ENCODE data around the gene SLC44A3. TPM values are rescaled to one million over a fixed set of nuclear protein-coding genes. Genes with fewer than 3 reads are reported as not detected.

SLC44A3 gene
- polyA plus RNA-seq, 6 donors from 2014 or later = not detected

GRCh38 chr1:94805912-94806311 is 14.2 kb upstream of the SLC44A3 start:
- Mint-ChIP-seq H3K4me3 (peak overlapping the region in 1 of 8 donors; percentile 4), H3K27me3 (peaks cover 1 to 17% (median 4%) of the 10 kb centered on the region in 3 donors), H3K27ac (peak overlapping the region in 2 of 6 donors; percentile 3 to 56), H3K4me1 (peaks cover 7 to 9% (median 7%) of the 10 kb centered on the region in 3 donors), H3K9me3 (no peaks in the 10 kb centered on the region), H3K36me3 (no peaks in the 10 kb centered on the region)
- ATAC-seq (ENCODE audit: low read depth in 2 of 2) (peak; percentile 62 to 69), DNase-seq (peak; percentile 56)

GRCh38 chr1:94806441-94806871 is 13.7 kb upstream of the SLC44A3 start:
- Mint-ChIP-seq H3K27me3 (peaks cover 4 to 22% (median 6%) of the 10 kb centered on the region in 3 donors), H3K9me3 (no peaks in the 10 kb centered on the region), H3K27ac (no peak overlapping the region), H3K36me3 (no peaks in the 10 kb centered on the region), H3K4me1 (peaks cover 6 to 9% (median 7%) of the 10 kb centered on the region in 3 donors), H3K4me3 (no peak overlapping the region)
- ATAC-seq (ENCODE audit: low read depth in 2 of 2) (no peak), DNase-seq (no peak)

DNA sequence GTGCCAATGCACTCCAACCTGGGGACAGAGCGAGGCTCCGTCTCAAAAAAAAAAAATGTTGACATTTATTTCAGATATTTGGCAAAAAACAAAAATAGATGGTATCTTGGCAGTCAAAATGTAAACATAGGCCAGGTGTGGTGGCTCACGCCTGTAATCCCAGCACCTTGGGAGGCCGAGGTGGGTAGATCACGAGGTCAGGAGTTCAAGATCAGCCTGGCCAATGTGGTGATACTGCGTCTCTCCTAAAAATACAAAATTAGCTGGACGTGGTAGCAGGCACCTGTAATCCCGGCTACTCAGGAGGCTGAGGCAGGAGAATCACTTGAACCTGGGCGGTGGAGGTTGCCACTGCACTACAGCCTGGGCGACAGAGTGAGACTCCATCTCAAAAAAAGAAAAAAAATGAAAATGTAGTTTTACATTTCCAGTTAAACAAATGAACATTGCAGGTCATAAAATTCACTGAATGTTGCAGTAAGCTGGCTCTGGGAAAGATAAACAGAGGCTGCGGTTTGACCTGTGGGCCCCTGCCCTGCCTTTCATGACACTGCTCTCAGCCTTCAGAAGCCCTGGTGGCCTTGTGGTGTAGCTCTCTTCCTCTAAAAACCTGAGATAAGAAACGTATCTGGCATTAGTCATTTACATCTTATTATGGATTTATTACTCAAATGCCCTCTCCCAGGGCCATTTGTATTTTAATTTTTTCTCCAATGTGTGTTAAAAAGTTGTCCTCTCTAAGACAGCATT is 12.2 kb upstream of the SLC44A3 start:
- ATAC-seq (ENCODE audit: low read depth in 2 of 2) = no peak
- H3K9me3 Mint-ChIP-seq = peaks cover under 1 to 10% (median 5%) of the 10 kb centered on the region in 7 donors
- peaks cover 0 to 10% of the 10 kb centered on the region in 2 donors for H3K36me3 Mint-ChIP-seq
- H3K4me1 Mint-ChIP-seq = peaks cover 0 to 4% (median 0%) of the 10 kb centered on the region in 3 donors
- no peak overlapping the region for H3K4me3 Mint-ChIP-seq
- H3K27ac Mint-ChIP-seq = no peak overlapping the region
- peaks cover 4 to 30% (median 7%) of the 10 kb centered on the region in 3 donors for H3K27me3 Mint-ChIP-seq
- no peak for DNase-seq

GRCh38 chr1:94808669-94809068 is 11.5 kb upstream of the SLC44A3 start:
- peaks cover 0 to 10% of the 10 kb centered on the region in 2 donors for H3K36me3 Mint-ChIP-seq
- H3K9me3 Mint-ChIP-seq = peaks cover 8 to 17% (median 10%) of the 10 kb centered on the region in 7 donors
- peaks cover 4 to 32% (median 9%) of the 10 kb centered on the region in 3 donors for H3K27me3 Mint-ChIP-seq
- H3K4me1 Mint-ChIP-seq = peaks cover 0 to 4% (median 0%) of the 10 kb centered on the region in 3 donors
- H3K4me3 Mint-ChIP-seq = no peak overlapping the region
- ATAC-seq (ENCODE audit: low read depth in 2 of 2) = no peak
- no peak for DNase-seq
- H3K27ac Mint-ChIP-seq = peak overlapping the region in 1 of 6 donors; percentile 5

DNA sequence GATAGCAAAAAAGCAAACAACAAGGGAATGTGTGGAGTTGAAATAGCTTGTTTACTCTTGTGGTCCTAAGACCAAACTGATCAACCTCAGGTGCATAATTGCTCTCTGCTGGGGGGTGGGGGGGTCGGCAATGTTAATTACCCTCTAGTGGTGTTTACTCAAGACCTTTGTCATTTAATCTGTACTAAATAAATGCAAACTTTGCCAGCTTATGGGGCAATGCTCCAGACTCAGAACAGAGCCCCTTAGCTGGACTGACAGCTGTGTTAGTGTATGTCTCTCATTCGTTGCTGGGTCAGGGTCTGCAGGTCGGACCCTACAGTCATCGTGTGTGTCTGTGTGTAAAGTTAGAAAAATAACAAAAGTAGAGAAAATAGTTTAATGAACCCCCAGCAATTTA is 7.2 kb upstream of the SLC44A3 start:
- Mint-ChIP-seq H3K9me3 (peaks cover 11 to 28% (median 19%) of the 10 kb centered on the region in 7 donors), H3K36me3 (peaks cover 0 to 10% of the 10 kb centered on the region in 2 donors), H3K4me1 (no peaks in the 10 kb centered on the region), H3K27me3 (peaks cover 17 to 29% (median 24%) of the 10 kb centered on the region in 3 donors), H3K27ac (no peak overlapping the region), H3K4me3 (no peak overlapping the region)
- no peak for ATAC-seq (ENCODE audit: low read depth in 2 of 2)
- DNase-seq = no peak

- peaks cover 32 to 51% (median 44%) of the 10 kb centered on the region in 3 donors for H3K27me3 Mint-ChIP-seq
- H3K27ac Mint-ChIP-seq = no peak overlapping the region
- ATAC-seq (ENCODE audit: low read depth in 2 of 2) (no peak), DNase-seq (no peak)
- no peak overlapping the region for H3K4me3 Mint-ChIP-seq
- H3K9me3 Mint-ChIP-seq = peaks cover 11 to 28% (median 19%) of the 10 kb centered on the region in 7 donors
- no peaks in the 10 kb centered on the region for H3K4me1 Mint-ChIP-seq
- peaks cover 0 to 10% of the 10 kb centered on the region in 2 donors for H3K36me3 Mint-ChIP-seq
Observed at GRCh38 chr1:94816030-94816429, 4.1 kb upstream of the SLC44A3 start.

DNA sequence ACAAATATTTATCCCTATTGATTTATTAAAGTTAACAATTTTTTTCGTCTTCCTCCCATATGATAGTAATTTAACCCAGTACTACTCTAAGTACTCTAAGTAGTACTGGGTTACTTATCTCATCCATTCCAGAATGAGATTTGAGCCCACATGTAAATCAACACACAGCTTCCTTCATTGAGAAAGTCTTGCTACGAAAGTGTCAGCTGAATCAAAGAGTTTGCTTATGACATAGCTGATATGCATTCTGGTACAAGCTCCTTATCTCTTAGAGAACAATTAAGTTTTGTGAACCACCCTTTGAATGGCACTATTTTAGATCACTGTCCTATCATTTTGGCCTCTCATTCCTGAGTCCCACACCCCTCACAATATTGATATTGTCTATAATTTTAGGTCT is 2.4 kb upstream of the SLC44A3 start:
- Mint-ChIP-seq H3K9me3 (peaks cover 4 to 21% (median 16%) of the 10 kb centered on the region in 7 donors), H3K4me1 (no peaks in the 10 kb centered on the region), H3K36me3 (peaks cover 0 to 1% of the 10 kb centered on the region in 2 donors), H3K27me3 (peaks cover 49 to 52% (median 49%) of the 10 kb centered on the region in 3 donors), H3K4me3 (no peak overlapping the region), H3K27ac (no peak overlapping the region)
- DNase-seq (no peak), ATAC-seq (ENCODE audit: low read depth in 2 of 2) (no peak)

DNA sequence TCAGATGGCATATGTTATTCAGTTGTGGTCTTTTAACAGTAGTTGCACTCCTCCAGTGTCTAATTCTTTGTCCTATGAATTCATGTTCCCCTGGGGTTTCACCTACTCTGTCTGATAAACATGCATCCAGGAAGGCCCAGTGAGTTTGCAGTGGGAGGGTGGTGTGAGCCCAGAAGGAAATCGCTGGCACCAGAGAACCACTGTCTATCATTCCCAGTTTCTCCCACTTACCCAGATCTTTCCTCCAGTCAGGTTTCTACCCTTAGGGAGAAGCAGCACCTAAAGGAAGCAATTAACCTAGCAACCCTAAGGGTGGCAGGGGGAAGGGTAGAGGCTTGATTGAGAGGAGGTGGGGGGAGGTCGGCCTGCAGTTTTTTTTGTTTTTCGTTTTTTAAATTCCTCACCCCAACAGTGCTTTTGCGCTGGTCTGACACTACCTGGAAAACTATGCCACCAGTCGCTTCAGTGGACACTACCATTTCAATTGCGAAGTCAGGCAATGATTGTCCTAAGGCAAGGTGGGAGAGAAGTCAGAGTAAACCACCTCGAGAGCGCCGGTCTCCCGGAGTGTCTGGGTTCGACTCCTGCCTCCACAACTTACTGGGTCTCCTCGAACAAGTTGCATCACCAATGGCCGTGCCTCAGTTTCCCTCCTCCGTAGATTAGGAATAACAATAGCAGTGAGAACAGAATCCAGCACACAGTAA is 766 bp upstream of the SLC44A3 start:
- H3K36me3 Mint-ChIP-seq = no peaks in the 10 kb centered on the region
- no peak for ATAC-seq (ENCODE audit: low read depth in 2 of 2)
- H3K9me3 Mint-ChIP-seq = peaks cover 0 to 8% (median 5%) of the 10 kb centered on the region in 7 donors
- H3K27ac Mint-ChIP-seq = no peak overlapping the region
- no peaks in the 10 kb centered on the region for H3K4me1 Mint-ChIP-seq
- peaks cover 55 to 63% (median 56%) of the 10 kb centered on the region in 3 donors for H3K27me3 Mint-ChIP-seq
- peak overlapping the region in 7 of 8 donors; percentile 15 to 82 (median 72) for H3K4me3 Mint-ChIP-seq
- no peak for DNase-seq

DNA sequence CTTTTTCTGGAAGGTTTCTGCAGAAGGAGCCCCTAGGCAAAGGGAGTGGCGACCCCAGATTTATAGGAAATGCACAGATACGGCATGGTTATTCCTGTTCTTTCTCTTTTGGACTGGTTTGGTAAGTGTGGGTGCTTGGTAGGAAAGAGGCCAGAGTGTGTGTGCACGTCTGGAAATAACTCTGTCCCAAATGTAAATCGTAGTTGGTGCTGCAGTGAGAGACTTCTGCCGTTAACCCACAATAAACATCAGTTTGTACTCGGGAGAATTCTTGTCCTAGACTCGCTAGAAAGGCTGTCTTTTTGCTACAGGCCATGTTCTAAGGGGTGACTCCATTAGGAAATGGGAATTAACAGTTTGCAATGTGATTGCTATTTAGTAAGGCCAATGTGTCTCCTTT is 779 bp downstream of the SLC44A3 start:
- ATAC-seq (ENCODE audit: low read depth in 2 of 2) = no peak
- Mint-ChIP-seq H3K27ac (no peak overlapping the region), H3K4me1 (no peaks in the 10 kb centered on the region), H3K9me3 (peaks cover 0 to 7% (median 3%) of the 10 kb centered on the region in 7 donors), H3K27me3 (peaks cover 53 to 60% (median 59%) of the 10 kb centered on the region in 3 donors), H3K4me3 (peak overlapping the region in 5 of 8 donors; percentile 1 to 74 (median 67)), H3K36me3 (no peaks in the 10 kb centered on the region)
- no peak for DNase-seq

DNA sequence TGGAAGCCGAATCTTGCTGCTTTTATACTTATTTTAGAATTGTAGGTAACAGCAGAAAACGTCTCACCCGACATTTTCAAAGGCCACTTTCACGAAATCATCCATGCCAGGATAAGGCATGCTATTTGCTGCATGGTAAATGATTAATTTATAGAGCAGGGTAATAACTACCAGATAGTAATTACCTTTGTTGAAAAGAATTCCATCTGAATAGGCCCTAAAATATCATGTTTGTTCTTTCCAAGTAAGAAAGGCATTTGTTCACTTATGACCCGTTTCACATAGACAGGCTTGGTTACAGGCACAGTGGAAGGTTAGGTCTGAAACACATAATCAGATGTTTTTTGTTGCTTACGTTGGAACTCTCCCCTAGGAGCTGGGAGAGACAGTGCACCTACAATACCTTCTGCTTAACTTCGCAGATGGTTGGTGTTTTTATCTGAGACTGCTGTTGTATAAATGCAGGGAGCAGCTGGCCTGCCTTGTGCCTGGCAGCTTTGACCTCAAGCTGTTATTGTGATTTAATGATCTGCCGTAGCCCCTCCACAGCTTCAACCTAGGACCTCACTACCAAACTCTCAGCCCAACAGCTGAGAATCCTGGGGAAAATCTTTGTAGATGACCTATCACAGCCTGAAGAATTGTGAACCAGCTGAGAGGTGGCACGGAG is 1.6 kb downstream of the SLC44A3 start:
- Mint-ChIP-seq H3K9me3 (peaks cover 0 to 5% (median under 1%) of the 10 kb centered on the region in 7 donors), H3K4me1 (no peaks in the 10 kb centered on the region), H3K4me3 (peak overlapping the region in 1 of 8 donors; percentile 67), H3K27me3 (peaks cover 57 to 67% (median 63%) of the 10 kb centered on the region in 3 donors), H3K36me3 (no peaks in the 10 kb centered on the region), H3K27ac (no peak overlapping the region)
- DNase-seq = no peak
- no peak for ATAC-seq (ENCODE audit: low read depth in 2 of 2)

DNA sequence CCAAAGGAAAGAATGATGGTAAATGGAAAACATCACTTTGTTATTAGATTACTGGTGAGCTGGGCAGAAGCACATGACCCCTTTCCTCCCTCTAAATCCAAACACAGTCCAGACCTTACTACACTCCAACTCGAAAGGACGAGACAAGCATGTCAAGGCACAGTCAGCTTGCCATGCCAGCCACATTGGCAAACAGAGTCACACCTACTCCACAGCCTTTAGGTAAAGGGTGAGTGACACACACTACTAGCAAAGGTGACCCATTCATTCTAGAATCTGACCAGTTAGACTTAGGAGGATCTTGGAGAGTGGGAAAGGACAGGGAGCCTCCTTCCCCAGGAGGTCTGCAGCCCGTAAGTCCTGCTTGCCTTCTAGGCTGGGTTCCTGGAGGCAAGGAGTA is 3.0 kb downstream of the SLC44A3 start:
- Mint-ChIP-seq H3K4me1 (no peaks in the 10 kb centered on the region), H3K9me3 (no peaks in the 10 kb centered on the region), H3K27me3 (peaks cover 52 to 73% (median 68%) of the 10 kb centered on the region in 3 donors), H3K36me3 (no peaks in the 10 kb centered on the region), H3K4me3 (no peak overlapping the region), H3K27ac (no peak overlapping the region)
- ATAC-seq (ENCODE audit: low read depth in 2 of 2) (no peak), DNase-seq (no peak)

DNA sequence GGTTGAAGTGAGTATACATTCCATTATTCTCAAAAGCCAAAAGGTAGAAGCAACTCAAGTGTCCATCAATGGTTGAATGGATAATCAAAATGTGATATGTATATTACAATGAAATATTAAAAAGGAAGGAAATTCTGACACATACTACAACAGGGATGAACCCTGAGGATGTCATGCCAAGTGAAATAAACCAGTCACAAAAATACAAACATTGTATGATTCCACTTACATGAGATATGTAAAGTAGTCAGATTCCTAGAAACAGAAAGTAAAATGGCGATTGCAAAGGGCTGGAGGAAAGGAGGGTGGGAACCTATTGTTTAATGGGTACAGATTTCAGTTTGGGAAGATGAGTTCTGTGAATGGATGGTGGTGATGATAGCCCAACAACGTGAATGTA is 5.8 kb downstream of the SLC44A3 start:
- ATAC-seq (ENCODE audit: low read depth in 2 of 2) (no peak), DNase-seq (no peak)
- Mint-ChIP-seq H3K27me3 (peaks cover 43 to 52% (median 52%) of the 10 kb centered on the region in 3 donors), H3K4me1 (no peaks in the 10 kb centered on the region), H3K9me3 (peaks cover 0 to 1% (median 0%) of the 10 kb centered on the region in 7 donors), H3K4me3 (no peak overlapping the region), H3K36me3 (no peaks in the 10 kb centered on the region), H3K27ac (no peak overlapping the region)

GRCh38 chr1:94827434-94827833 is 7.3 kb downstream of the SLC44A3 start:
- H3K36me3 Mint-ChIP-seq = no peaks in the 10 kb centered on the region
- H3K27me3 Mint-ChIP-seq = peaks cover 36 to 53% (median 41%) of the 10 kb centered on the region in 3 donors
- peaks cover 5 to 8% (median 6%) of the 10 kb centered on the region in 3 donors for H3K4me1 Mint-ChIP-seq
- no peak overlapping the region for H3K27ac Mint-ChIP-seq
- DNase-seq (no peak), ATAC-seq (ENCODE audit: low read depth in 2 of 2) (no peak)
- H3K4me3 Mint-ChIP-seq = no peak overlapping the region
- H3K9me3 Mint-ChIP-seq = peaks cover 0 to 1% (median 0%) of the 10 kb centered on the region in 7 donors
